Epithelial cell of esophagus (primary cell): ENCODE measurements around the gene CAB39L.
A peak's percentile ranks its signal among the peaks of the same experiment; 100 is the strongest.

Source experiments
- DNase-seq: peaks from one replicate; pipeline ENCODE4 v3.0.0; 2010; ENCODE audit warnings: low read depth
- H3K4me3 ChIP-seq: 2 replicates; pipeline ENCODE4 v1.5.1; 2011; ENCODE audit warnings: mild to moderate bottlenecking, low read length, control low read depth
- TF ChIP-seq, protein P1 (sequence below): IDR thresholded peaks from 2 replicates; pipeline ENCODE4 v1.5.1; 2011; ENCODE audit warnings: low read depth, mild to moderate bottlenecking, low read length, control low read depth, inconsistent platforms; ENCODE audit not compliant: insufficient read depth; ENCODE audit errors: missing control alignments

CAB39L gene

DNA sequence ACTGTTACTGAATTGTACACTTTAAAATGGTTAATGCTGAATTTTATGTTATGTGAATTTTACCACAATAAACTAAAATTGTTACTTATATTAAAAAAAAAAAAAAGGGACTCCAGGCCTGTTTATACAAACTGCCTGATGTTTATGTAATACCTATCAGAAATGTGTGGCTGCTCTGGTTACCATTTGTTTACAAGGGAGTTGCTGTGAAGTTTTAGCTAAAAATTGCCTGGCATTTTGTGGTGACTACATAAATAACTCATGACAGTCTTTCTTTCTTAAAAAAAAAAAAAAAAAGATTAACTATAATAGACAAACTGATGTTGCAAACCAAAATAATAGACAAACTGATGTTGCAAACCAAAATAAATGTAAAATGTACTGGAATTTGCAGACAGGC lies 124.3 kb downstream of the CAB39L start:
- no peak for DNase-seq
- no peak overlapping the region for H3K4me3 ChIP-seq
- TF ChIP-seq, protein P1, sequence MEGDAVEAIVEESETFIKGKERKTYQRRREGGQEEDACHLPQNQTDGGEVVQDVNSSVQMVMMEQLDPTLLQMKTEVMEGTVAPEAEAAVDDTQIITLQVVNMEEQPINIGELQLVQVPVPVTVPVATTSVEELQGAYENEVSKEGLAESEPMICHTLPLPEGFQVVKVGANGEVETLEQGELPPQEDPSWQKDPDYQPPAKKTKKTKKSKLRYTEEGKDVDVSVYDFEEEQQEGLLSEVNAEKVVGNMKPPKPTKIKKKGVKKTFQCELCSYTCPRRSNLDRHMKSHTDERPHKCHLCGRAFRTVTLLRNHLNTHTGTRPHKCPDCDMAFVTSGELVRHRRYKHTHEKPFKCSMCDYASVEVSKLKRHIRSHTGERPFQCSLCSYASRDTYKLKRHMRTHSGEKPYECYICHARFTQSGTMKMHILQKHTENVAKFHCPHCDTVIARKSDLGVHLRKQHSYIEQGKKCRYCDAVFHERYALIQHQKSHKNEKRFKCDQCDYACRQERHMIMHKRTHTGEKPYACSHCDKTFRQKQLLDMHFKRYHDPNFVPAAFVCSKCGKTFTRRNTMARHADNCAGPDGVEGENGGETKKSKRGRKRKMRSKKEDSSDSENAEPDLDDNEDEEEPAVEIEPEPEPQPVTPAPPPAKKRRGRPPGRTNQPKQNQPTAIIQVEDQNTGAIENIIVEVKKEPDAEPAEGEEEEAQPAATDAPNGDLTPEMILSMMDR = no peak

DNA sequence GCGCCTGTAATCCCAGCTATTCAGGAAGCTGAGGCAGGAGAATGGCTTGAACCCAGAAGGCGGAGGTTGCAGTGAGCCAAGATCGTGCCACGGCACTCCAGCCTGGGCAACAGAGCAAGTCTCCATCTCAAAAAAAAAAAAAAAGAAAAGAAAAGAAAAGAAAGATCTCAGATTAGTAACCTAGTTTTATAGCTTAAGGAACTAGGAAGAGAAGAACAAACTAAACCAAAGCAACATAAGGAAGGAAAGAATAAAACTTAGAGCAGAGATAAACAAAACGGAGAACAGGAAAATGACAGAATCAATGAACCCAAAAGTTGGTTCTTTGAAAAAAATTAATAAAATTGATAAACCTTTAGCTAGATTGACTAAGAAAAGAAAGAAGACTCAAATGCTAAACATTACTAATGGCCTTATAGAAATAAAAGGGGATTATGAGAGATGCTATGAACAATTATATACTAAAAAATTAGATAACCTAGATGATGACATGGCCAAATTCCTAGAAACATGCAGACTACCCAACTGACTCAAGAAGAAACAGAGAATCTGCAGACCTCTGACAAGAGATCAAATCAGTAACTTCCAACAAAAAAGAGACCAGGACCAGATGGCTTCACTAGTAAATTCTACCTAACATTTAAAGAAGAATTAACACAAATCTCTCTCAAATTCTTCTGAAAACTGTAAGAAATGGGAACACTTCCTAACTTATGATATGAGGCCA lies 127.9 kb downstream of the CAB39L start:
- TF ChIP-seq, protein P1 = no peak
- no peak for DNase-seq
- no peak overlapping the region for H3K4me3 ChIP-seq

DNA sequence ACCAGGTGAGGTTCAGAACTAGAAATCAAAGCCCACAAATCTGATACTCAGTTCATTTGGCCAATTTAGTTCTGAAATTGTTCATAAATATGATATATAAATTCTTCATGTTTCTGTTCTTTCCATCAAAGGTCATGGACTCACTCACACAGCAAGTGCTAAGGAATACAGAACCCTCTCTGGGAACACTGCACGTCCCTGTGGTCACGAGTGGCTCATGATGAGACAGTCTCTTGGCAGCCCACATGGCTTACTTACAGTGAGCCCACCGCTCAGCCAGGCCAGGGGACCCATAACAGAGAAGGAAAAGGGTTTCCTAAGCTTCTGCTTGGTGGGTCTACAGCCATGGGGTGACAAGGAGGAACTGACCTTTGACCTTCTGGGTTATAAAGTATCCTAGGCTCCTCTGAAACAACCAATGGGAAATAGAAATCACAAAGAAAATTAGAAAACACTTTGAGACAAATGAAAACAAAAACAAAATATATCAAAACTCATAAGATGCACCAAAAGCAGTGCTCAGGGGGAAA lies 128.8 kb downstream of the CAB39L start:
- no peak for DNase-seq
- TF ChIP-seq, protein P1 = no peak
- H3K4me3 ChIP-seq = no peak overlapping the region

DNA sequence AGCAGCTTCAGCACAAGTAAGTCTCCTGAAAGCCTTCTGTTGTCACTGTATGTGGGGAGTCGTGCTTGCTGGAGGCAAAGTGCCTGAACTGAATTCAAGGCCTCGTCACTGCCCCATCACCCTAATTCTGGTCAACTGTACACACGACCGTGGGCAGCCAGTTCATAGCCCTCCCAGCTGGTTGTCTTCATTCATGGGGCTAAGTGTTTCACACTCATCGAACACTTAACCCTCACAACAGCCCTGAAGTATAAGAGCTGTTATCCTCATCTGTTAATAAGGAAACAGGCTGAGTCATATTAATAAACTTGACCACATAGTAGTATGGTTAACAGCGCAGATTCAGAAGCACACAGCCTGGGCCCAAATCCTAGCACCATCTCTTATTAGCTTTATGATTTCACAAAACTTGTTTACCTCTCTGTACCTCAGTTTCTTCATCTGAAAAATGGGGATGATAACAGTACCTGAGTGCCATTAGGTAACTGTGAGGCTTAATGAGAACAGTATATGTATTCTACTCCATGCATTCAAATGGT lies 129.5 kb downstream of the CAB39L start:
- H3K4me3 ChIP-seq = no peak overlapping the region
- peak; percentile 8 for DNase-seq
- TF ChIP-seq, protein P1 = no peak

DNA sequence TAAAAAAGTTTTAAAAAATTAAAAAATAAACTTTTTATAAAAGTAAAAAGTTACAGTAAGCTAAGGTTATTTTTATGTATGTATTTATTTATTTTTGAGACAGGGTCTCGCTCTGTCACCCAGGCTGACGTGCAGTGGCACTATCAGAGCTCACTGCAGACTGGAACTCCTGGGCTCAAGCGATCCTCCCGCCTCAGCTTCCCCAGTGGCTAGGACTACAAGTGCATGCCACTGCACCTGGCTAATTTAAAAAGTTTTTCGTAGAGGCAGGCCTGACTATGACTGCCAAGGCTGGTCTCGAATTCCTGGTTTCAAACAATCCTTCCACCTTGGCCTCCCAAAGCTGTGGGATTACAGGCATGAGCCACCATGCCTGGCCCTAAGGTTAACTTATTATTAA lies 132.0 kb downstream of the CAB39L start:
- no peak overlapping the region for H3K4me3 ChIP-seq
- no peak for DNase-seq
- TF ChIP-seq, protein P1 = no peak

DNA sequence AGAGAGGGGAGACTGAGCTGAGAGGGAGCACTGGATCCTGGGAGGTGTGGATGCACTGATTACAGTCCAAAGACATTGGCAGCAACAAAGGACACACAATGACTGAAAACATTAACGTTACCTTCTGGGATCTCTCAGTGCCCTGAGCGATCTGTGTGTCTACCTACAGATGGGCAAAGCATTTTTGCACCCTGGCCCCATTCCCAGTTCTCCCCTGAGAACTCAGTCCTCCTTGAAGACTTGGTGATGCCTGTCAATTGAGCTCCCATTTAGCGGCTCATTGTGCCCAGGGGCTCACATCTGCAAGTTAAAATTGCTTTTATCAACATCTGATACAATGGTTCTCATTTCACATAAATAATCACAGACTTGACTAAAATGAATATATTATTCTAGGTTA lies 133.6 kb downstream of the CAB39L start:
- no peak for DNase-seq
- no peak overlapping the region for H3K4me3 ChIP-seq
- TF ChIP-seq, protein P1 = no peak
